Gastrocnemius medialis (tissue), 4 donors: ENCODE data around the gene ABTB1.

Experiments used
- POLR2A ChIP-seq, 2 donors: fragments of 450-650 bp; IDR thresholded peaks; one replicate each; pipeline ENCODE4 v1.6.1; 2017; ENCODE audit warnings: antibody characterized with exemption in 2 of 2, mild to moderate bottlenecking in 2 of 2, moderate library complexity in 2 of 2
- TF ChIP-seq, protein P1 (sequence below), 5 experiments: fragments of 450-650 bp in 3 of 5; fragments of 200-600 bp in 2 of 5; sonication (generic) in 2 of 5; IDR thresholded peaks in 4 of 5; conservative IDR thresholded peaks in 1 of 5; 1 replicate in 4 of 5; 2 replicates in 1 of 5; pipeline ENCODE4 v1.5.1; 2016 to 2019; ENCODE audit warnings: antibody characterized with exemption in 5 of 5, mild to moderate bottlenecking in 3 of 5, moderate library complexity in 3 of 5

DNA sequence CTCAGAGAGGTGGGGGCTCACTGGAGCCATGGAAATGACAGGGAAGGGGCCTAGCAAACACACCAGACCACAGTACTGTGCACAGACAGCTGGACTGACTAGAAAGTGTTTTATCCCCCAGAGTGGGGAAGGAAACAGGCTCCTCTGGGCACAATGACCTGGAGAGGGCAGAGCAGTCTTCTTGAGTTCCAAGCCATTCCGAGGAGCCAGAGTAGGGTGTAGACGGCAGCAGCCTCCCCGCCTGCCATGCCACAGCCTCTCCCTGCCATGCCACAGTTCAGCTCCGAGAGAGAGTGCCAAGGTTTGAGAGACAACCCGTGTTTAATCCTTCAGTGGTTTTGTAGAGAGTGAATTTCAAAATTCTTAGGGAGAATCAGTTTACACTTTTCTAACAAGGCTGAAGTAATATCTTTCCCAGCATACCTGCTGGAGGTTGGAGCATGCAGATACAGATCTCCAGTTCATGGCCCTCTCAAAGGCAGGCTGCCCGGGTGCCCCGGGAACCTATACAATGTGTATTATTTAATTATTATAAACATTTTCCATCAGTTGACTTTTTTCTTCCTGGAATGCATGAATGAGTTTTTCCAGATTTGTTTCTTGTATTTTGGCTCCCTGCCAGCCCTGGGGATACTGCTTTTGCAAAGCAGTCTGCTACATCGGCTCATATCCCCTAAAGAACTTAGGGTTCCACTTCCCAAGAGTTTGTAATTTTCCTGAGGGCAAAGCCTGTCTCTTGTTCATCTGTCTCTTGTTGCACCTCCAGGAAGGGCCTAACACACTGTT is 40.5 kb upstream of the ABTB1 start:
- TF ChIP-seq, protein P1, sequence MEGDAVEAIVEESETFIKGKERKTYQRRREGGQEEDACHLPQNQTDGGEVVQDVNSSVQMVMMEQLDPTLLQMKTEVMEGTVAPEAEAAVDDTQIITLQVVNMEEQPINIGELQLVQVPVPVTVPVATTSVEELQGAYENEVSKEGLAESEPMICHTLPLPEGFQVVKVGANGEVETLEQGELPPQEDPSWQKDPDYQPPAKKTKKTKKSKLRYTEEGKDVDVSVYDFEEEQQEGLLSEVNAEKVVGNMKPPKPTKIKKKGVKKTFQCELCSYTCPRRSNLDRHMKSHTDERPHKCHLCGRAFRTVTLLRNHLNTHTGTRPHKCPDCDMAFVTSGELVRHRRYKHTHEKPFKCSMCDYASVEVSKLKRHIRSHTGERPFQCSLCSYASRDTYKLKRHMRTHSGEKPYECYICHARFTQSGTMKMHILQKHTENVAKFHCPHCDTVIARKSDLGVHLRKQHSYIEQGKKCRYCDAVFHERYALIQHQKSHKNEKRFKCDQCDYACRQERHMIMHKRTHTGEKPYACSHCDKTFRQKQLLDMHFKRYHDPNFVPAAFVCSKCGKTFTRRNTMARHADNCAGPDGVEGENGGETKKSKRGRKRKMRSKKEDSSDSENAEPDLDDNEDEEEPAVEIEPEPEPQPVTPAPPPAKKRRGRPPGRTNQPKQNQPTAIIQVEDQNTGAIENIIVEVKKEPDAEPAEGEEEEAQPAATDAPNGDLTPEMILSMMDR (IDR thresholded peaks at IDR 0.05 in 4 of 5, conservative IDR thresholded peaks at IDR 0.05 in 1 of 5), result no peak
- no peak for TF ChIP-seq POLR2A (IDR thresholded peaks at IDR 0.05)
